Osteoblast (primary cell): Measurements from ENCODE around the gene TMEM212. TPM values are rescaled to one million over a fixed set of nuclear protein-coding genes. Genes with fewer than 3 reads are reported as not detected.

Experiments used
- DNase-seq: peaks from one replicate; pipeline ENCODE4 v3.0.0; 2011; ENCODE audit warnings: low spot score, mixed read lengths; ENCODE audit not compliant: insufficient read length; ENCODE audit errors: missing footprints
- H2AFZ ChIP-seq: 2 replicates; pipeline ENCODE4 v1.6.0; 2011; ENCODE audit warnings: mild to moderate bottlenecking, low read length
- H3K27ac ChIP-seq: 2 replicates; pipeline ENCODE4 v1.5.1; 2011; ENCODE audit warnings: mild to moderate bottlenecking, low read depth, low read length, moderate library complexity
- H3K27me3 ChIP-seq: 2 replicates; pipeline ENCODE4 v1.6.0; 2012; ENCODE audit warnings: mild to moderate bottlenecking, control low read depth, inconsistent platforms, low read length, moderate library complexity; ENCODE audit not compliant: insufficient read depth
- H3K36me3 ChIP-seq: 2 replicates; pipeline ENCODE4 v1.5.1; 2011; ENCODE audit warnings: mild to moderate bottlenecking, low read length, control low read depth, moderate library complexity; ENCODE audit not compliant: insufficient read depth
- H3K4me1 ChIP-seq: 2 replicates; pipeline ENCODE4 v1.5.1; 2011; ENCODE audit warnings: mild to moderate bottlenecking, low read length, control low read depth, moderate library complexity; ENCODE audit not compliant: insufficient read depth
- H3K4me2 ChIP-seq: 2 replicates; pipeline ENCODE4 v1.6.0; 2011; ENCODE audit warnings: mild to moderate bottlenecking, low read length; ENCODE audit not compliant: insufficient read depth
- H3K4me3 ChIP-seq: fragments of 200-600 bp; sonication (generic); 3 replicates; pipeline ENCODE4 v1.5.1; 2012; ENCODE audit warnings: mild to moderate bottlenecking, low read length, inconsistent platforms; ENCODE audit not compliant: insufficient read depth
- H3K79me2 ChIP-seq: 2 replicates; pipeline ENCODE4 v1.6.0; 2012; ENCODE audit warnings: mild to moderate bottlenecking, low read length, control low read depth, inconsistent platforms; ENCODE audit not compliant: insufficient read depth
- H3K9me3 ChIP-seq: 2 replicates; pipeline ENCODE4 v1.5.1; 2011; ENCODE audit warnings: low read depth, low read length, control low read depth
- H4K20me1 ChIP-seq: 2 replicates; pipeline ENCODE4 v1.6.0; 2012; ENCODE audit warnings: mild to moderate bottlenecking, low read length, control low read depth; ENCODE audit not compliant: insufficient read depth
- total RNA-seq: library from RNA; depleted of rRNA; stranded (reverse); fragments of >200 nt; gene quantifications from 2 replicates; pipeline ENCODE4 v1.2.3, GENCODE V29; 2012
- TF ChIP-seq, protein P1 (sequence below): IDR thresholded peaks from 2 replicates; pipeline ENCODE4 v1.5.1; 2011; ENCODE audit warnings: mild to moderate bottlenecking, low read depth, low read length, moderate library complexity; ENCODE audit errors: extremely low read depth

TMEM212 gene
- total RNA-seq, 1 donor = not detected

DNA sequence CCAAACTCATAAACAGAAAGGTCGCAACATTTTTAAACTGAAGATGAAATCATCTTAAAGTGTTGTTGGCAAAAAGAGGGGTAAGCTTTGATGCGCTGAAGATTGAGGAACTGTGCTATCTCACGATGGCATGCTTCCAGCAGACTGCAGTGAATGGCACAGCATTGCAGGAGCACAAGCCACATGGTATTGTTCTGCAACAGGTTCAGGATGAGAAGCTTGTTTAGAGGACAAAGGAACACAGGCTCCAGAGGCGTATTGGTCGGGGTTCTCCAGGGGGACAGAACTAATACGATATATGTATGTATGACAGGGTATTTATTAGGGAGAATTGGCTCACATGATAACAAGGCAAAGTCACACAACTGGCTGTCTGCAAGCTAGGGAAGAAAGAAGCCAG is 19.0 kb upstream of the TMEM212 start:
- no peaks in the 10 kb centered on the region for H3K27me3 ChIP-seq
- DNase-seq = no peak
- TF ChIP-seq, protein P1, sequence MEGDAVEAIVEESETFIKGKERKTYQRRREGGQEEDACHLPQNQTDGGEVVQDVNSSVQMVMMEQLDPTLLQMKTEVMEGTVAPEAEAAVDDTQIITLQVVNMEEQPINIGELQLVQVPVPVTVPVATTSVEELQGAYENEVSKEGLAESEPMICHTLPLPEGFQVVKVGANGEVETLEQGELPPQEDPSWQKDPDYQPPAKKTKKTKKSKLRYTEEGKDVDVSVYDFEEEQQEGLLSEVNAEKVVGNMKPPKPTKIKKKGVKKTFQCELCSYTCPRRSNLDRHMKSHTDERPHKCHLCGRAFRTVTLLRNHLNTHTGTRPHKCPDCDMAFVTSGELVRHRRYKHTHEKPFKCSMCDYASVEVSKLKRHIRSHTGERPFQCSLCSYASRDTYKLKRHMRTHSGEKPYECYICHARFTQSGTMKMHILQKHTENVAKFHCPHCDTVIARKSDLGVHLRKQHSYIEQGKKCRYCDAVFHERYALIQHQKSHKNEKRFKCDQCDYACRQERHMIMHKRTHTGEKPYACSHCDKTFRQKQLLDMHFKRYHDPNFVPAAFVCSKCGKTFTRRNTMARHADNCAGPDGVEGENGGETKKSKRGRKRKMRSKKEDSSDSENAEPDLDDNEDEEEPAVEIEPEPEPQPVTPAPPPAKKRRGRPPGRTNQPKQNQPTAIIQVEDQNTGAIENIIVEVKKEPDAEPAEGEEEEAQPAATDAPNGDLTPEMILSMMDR = no peak

GRCh38 chr3:171824824-171825221 is 18.3 kb upstream of the TMEM212 start:
- no peak for DNase-seq
- no peaks in the 10 kb centered on the region for H3K9me3 ChIP-seq
- H3K27me3 ChIP-seq = no peaks in the 10 kb centered on the region
- H4K20me1 ChIP-seq = no peaks in the 10 kb centered on the region
- peaks cover 26% of the 10 kb centered on the region for H3K4me1 ChIP-seq
- TF ChIP-seq, protein P1 = no peak
- H3K27ac ChIP-seq = peak overlapping the region; percentile 84
- H3K79me2 ChIP-seq = no peaks in the 10 kb centered on the region
- peak overlapping the region; percentile 55 for H3K4me2 ChIP-seq
- no peak overlapping the region for H2AFZ ChIP-seq
- no peaks in the 10 kb centered on the region for H3K36me3 ChIP-seq
- no peak overlapping the region for H3K4me3 ChIP-seq

More for the DNA sequence above, 19.0 kb upstream of the TMEM212 start:
- Histone ChIP-seq H3K4me2 (no peak overlapping the region), H3K36me3 (no peaks in the 10 kb centered on the region), H3K79me2 (no peaks in the 10 kb centered on the region), H3K27ac (no peak overlapping the region), H3K9me3 (no peaks in the 10 kb centered on the region), H3K4me1 (peaks cover 19% of the 10 kb centered on the region), H4K20me1 (no peaks in the 10 kb centered on the region), H2AFZ (no peak overlapping the region), H3K4me3 (no peak overlapping the region)

DNA sequence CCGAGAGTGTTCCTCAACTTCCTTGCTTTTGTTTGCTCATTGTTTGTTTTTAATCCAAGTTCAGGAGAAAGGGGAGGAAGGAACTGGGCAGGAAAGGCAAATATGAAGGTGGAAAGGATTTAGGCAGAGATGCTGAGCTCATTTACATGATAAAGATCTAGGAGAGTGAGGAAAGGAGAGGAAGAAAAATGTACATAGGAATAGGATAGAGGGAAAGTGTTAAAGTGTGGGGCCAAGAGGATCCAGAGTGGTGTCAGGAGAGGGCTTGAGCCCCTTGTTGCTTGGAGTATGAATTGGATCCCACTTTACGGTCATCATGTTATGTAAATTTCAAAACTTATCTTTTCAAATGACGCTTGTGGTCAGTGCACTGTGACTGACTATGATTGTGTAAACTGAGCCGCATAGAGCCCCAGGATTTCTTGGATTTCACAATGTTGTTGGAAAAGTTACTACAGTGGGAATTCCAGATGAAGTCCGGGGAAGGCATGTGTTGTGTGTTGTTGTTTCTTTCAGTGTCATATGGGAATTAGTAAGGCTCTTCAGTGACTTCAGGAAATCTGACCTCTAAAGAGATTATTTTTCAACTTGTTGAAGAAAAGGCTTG is 17.8 kb upstream of the TMEM212 start:
- Histone ChIP-seq H3K4me2 (peak overlapping the region; percentile 55), H4K20me1 (no peaks in the 10 kb centered on the region), H3K4me3 (no peak overlapping the region), H3K79me2 (no peaks in the 10 kb centered on the region), H3K27ac (peak overlapping the region; percentile 84), H3K27me3 (no peaks in the 10 kb centered on the region), H3K36me3 (no peaks in the 10 kb centered on the region), H3K4me1 (peaks cover 31% of the 10 kb centered on the region), H3K9me3 (no peaks in the 10 kb centered on the region), H2AFZ (peak overlapping the region; percentile 17)
- TF ChIP-seq, protein P1 = no peak
- DNase-seq = no peak

- H3K79me2 ChIP-seq = no peaks in the 10 kb centered on the region
- H3K4me1 ChIP-seq = peaks cover 42% of the 10 kb centered on the region
- DNase-seq = no peak
- no peak overlapping the region for H3K27ac ChIP-seq
- no peak overlapping the region for H3K4me2 ChIP-seq
- no peak overlapping the region for H2AFZ ChIP-seq
- no peaks in the 10 kb centered on the region for H3K36me3 ChIP-seq
- TF ChIP-seq, protein P1 = no peak
- no peaks in the 10 kb centered on the region for H3K27me3 ChIP-seq
- no peak overlapping the region for H3K4me3 ChIP-seq
- H4K20me1 ChIP-seq = no peaks in the 10 kb centered on the region
- no peaks in the 10 kb centered on the region for H3K9me3 ChIP-seq
Observed at GRCh38 chr3:171827385-171827784, 15.8 kb upstream of the TMEM212 start.
